SJCRH30 (cell line): ENCODE data around the gene PREX1. TPM values are rescaled to one million over a fixed set of nuclear protein-coding genes. Genes with fewer than 3 reads are reported as not detected.
"Not testable (repeated sequence)": the region's sequence is repeated elsewhere in the genome, so short reads cannot be mapped to it uniquely, and the experiment has no call there.

Experiments
- DNase-seq, 2 experiments: peaks; one replicate each; pipeline ENCODE4 v3.0.0-alpha.2; 2015 to 2020
- H3K27ac ChIP-seq: fragments of 250-450 bp; sonication (Bioruptor Pico); 2 replicates; pipeline ENCODE4 v1.5.1; 2020; ENCODE audit warnings: mild to moderate bottlenecking, moderate library complexity
- H3K27me3 ChIP-seq: fragments of 250-450 bp; sonication (Bioruptor Pico); 2 replicates; pipeline ENCODE4 v1.5.1; 2020; ENCODE audit warnings: mild to moderate bottlenecking, moderate library complexity
- H3K36me3 ChIP-seq: fragments of 250-450 bp; sonication (Bioruptor Pico); 2 replicates; pipeline ENCODE4 v1.5.1; 2020; ENCODE audit warnings: mild to moderate bottlenecking, moderate library complexity
- H3K4me1 ChIP-seq: fragments of 250-450 bp; sonication (Bioruptor Pico); 2 replicates; pipeline ENCODE4 v1.5.1; 2020; ENCODE audit warnings: mild to moderate bottlenecking, moderate library complexity
- H3K4me3 ChIP-seq: fragments of 250-450 bp; sonication (Bioruptor Pico); 2 replicates; pipeline ENCODE4 v1.5.1; 2020; ENCODE audit warnings: mild to moderate bottlenecking, moderate library complexity
- H3K9me3 ChIP-seq: fragments of 250-450 bp; sonication (Bioruptor Pico); replicated peaks from 2 replicates; pipeline ENCODE4 v1.5.1; 2020; ENCODE audit warnings: mild to moderate bottlenecking, moderate library complexity
- total RNA-seq: library from RNA; depleted of rRNA; stranded (reverse); fragments of >200 nt; shearing (Covaris generic); gene quantifications from 2 replicates; pipeline ENCODE4 v1.2.3, GENCODE V29; 2014; rRNA removed

PREX1 gene
- total RNA-seq: 88.9 and 92.8 TPM in 2 replicates

DNA sequence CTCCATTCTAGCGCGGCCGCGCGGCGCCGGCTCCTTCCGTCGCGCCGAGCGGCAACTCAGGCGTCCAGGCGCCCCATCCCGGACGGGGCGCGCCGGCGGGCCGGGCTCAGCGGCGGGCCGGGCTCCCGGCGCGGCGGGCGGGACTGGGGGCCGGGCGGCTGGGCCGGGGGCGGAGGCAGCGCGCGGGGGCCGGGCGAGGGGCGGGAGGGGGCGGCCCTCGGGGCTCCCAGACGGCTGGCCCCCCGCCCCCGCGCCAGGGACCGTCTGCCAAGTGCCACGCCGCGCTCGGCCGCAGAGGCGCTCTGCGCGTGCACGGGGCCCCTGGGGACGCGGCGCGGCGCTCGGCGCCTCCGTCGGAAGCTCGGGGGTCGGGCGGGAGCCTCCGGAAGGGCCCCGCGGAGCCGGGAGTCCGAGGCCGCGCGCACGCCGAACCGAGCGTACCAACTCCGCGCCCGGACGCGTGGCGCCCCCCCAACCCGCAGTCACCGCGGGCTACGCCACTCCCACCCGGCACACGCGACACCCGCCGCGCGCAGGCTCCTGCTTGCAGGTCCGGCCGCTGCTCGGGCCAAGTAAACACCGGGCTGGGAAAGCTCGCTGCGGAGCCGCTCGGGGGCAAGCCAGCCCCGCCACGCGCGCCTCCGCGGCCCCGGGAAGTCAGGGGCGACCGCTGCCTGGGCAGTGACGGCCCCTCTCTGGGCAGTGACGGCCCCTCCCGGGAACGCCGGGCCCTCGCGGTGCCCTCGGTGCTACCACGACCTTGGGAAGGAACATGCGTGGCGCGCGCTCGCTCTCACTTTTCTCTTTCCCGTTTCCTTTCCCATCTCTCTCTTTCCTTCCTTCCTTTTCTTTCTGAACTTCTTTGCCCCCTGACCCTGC, at the start of gene PREX1:
Gene PREX1, minus strand, starts transcription at position 145 of the 879 bp plus-strand sequence. Its CDS starts 139 bp downstream, at position 6.
- DNase-seq: peak; percentile 92 to 95
- no peaks in the 10 kb centered on the region for H3K36me3 ChIP-seq
- H3K27ac ChIP-seq: peak within 1 kb of the TSS; percentile 73
- H3K4me3 ChIP-seq: peak within 1 kb of the TSS; percentile 97
- H3K9me3 ChIP-seq: no peaks in the 10 kb centered on the region
- no peaks in the 10 kb centered on the region for H3K27me3 ChIP-seq
- peaks cover 37% of the 10 kb centered on the region for H3K4me1 ChIP-seq

- Histone ChIP-seq H3K27me3 (no peaks in the 10 kb centered on the region), H3K4me1 (peaks cover 24% of the 10 kb centered on the region), H3K36me3 (no peaks in the 10 kb centered on the region), H3K27ac (no peak overlapping the region), H3K4me3 (no peak overlapping the region), H3K9me3 (no peaks in the 10 kb centered on the region)
- no peak for DNase-seq
Observed at GRCh38 chr20:48877304-48877703, 49.5 kb upstream of the PREX1 start.

DNA sequence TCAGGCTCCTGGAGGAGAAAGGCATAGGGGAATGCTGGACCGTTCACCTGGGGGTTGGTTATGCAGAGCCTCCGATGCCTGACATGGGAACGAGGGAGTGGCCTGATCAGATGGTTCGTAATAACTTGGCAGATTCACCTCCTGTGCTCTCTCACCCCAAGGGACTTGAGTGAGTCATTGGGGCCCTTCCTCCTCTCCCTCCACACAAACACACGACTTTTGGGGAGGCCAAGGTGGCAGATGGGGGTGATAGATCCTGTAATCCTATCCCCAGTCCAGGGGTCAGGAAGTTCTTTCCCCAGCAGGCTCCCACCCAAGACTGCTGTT, 48.1 kb upstream of the PREX1 start:
- DNase-seq: peak in 1 of 2 experiments; percentile 34
- Histone ChIP-seq H3K36me3 (no peaks in the 10 kb centered on the region), H3K9me3 (no peaks in the 10 kb centered on the region), H3K4me1 (peaks cover 24% of the 10 kb centered on the region), H3K4me3 (no peak overlapping the region), H3K27ac (no peak overlapping the region), H3K27me3 (no peaks in the 10 kb centered on the region)

DNA sequence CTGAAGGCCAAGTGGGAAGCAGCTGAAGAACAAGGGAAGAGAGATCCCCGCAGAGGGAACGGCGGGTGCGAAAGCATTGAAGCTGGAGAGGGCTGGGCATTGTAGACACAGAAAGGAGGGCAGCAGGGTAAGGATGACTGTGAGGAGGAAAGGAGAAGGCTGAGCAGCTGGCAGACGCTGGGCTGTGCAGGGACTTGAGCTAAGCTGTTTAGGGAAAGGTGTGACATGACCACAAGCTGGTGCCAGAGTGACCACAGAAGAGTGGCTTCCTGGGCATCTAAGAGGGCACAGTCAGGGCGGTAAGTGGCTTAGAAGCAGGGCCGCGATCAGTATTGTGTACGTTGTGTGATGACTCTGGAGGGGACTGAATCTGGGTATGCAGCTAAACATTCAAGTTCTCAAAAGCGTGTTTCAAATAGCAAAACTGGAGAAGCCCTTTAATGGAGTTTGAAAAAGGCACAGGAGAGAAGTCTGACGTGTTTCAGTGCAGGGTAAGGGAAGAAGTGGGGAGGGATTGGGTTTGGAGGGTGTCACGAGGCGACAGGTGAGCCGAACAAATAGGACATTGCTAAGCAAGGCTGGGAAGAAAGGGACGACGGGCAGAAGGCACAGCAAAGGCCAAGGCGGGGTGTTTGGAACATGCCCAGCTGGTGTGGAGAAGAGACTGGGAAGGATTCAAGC, 47.6 kb upstream of the PREX1 start:
- no peaks in the 10 kb centered on the region for H3K9me3 ChIP-seq
- H3K27me3 ChIP-seq: no peaks in the 10 kb centered on the region
- no peak overlapping the region for H3K27ac ChIP-seq
- no peak overlapping the region for H3K4me3 ChIP-seq
- peaks cover 25% of the 10 kb centered on the region for H3K4me1 ChIP-seq
- no peaks in the 10 kb centered on the region for H3K36me3 ChIP-seq
- no peak for DNase-seq

- not testable (repeated sequence) for H3K27me3 ChIP-seq, H3K4me3 ChIP-seq, H3K27ac ChIP-seq, H3K36me3 ChIP-seq, DNase-seq, H3K9me3 ChIP-seq
- peaks cover 20% of the 10 kb centered on the region for H3K4me1 ChIP-seq
Observed at GRCh38 chr20:48869442-48869841, 41.6 kb upstream of the PREX1 start.

DNA sequence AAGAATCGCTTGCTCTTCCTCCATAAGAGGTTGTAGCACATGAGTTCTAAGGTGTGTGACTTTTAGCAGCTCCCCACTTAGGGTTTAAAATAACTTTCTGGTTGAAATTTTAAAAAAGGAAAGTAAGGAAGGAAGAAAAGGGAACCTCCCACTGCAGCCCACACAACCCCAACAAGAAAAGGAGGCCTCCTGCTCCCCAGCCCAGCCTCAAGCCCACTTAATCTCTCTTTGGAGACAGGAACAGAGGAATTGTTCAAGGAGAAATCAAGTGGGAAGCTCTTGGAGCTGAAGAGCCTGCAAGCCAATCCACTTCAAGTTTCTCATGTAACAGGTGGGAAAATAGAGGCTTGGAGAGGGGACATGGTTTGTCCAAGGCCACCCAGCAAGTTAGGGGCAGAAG, 39.1 kb upstream of the PREX1 start:
- DNase-seq: peak; percentile 27 to 75
- Histone ChIP-seq H3K4me1 (peaks cover 22% of the 10 kb centered on the region), H3K9me3 (0 out of 2 replicates have a peak, but pooled peaks cover 3% of the 10 kb centered on the region), H3K27me3 (no peaks in the 10 kb centered on the region), H3K36me3 (no peaks in the 10 kb centered on the region), H3K4me3 (no peak overlapping the region), H3K27ac (no peak overlapping the region)

DNA sequence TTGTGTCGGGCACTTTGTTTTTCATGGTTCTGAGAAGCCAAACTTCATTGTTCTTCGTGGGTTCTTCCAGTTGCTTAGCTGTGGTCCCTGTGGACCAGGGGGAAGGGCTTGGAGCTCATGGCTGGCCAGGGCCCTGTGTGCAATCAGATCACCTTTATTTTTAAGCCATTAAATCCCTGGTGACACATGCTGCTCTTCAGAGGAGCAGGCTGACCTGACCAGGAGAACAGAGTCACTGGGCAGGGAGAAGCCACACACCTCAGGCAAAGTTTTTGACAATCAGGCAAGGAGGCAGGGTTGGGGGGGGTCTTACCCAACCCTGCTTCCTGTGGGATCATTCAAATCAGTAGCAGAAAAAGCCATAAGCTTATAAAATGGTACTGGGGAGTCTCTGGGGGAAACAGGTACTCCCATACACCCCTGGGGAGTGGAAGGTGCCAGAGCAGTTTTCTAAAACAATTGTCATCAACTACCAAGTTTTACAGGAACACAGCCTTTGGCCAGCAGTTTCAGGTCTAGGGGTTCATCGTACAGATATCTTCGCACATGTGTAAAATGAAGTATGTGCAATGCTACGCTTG, 37.0 kb upstream of the PREX1 start:
- DNase-seq: peak in 1 of 2 experiments; percentile 41
- Histone ChIP-seq H3K4me3 (no peak overlapping the region), H3K27me3 (no peaks in the 10 kb centered on the region)

DNA sequence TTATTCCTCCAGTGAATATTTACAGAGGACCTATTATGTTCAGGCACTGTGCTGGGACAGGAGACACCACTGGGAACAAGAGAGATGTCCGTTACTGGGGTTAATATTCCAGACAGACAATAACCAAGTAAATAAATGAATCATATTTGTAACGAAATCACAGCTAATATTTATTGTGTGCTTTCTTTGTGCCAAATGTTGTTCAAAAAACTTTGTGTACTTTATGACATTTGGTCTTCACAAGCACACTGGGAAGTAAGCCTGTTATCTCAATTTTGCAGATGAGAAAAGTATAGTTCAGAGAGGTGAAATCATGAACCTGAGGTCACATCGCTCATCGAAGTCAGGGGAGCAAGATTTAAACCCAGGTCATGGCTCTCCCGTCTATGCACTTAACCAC, 36.5 kb upstream of the PREX1 start:
- H3K36me3 ChIP-seq: no peaks in the 10 kb centered on the region
- DNase-seq: no peak
- H3K27me3 ChIP-seq: no peaks in the 10 kb centered on the region
- no peaks in the 10 kb centered on the region for H3K9me3 ChIP-seq
- H3K27ac ChIP-seq: no peak overlapping the region
- H3K4me1 ChIP-seq: peaks cover 22% of the 10 kb centered on the region
- H3K4me3 ChIP-seq: no peak overlapping the region

More for the DNA sequence above, 37.0 kb upstream of the PREX1 start:
- Histone ChIP-seq H3K27ac (no peak overlapping the region), H3K4me1 (peaks cover 16% of the 10 kb centered on the region), H3K9me3 (0 out of 2 replicates have a peak, but pooled peaks cover 3% of the 10 kb centered on the region), H3K36me3 (no peaks in the 10 kb centered on the region)

DNA sequence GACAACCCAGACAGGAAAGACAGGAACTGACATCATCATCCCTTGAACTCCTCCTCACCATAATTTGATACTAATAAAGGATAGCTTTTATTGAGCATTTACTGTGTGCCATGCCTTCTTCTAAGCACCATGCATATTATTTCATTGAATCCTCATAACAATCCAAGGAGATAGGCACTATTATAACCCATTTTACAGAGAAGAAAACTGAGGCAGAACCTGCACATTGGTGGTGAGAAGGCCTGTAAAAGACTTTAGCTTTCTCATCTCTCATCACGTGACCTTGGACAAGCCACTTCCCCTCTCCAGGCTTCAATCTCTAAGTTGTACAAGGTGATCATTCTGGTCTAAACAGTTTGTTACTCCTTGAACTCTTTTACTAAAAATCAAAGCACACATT, 34.5 kb upstream of the PREX1 start:
- no peak overlapping the region for H3K4me3 ChIP-seq
- no peak overlapping the region for H3K27ac ChIP-seq
- no peak for DNase-seq
- H3K36me3 ChIP-seq: no peaks in the 10 kb centered on the region
- no peaks in the 10 kb centered on the region for H3K27me3 ChIP-seq
- H3K9me3 ChIP-seq: no peaks in the 10 kb centered on the region
- H3K4me1 ChIP-seq: peaks cover 25% of the 10 kb centered on the region

- Histone ChIP-seq H3K9me3 (no peaks in the 10 kb centered on the region), H3K36me3 (no peaks in the 10 kb centered on the region)
Observed at GRCh38 chr20:48861444-48861843, 33.6 kb upstream of the PREX1 start.

GRCh38 chr20:48858075-48858790, 30.4 kb upstream of the PREX1 start:
- H3K4me3 ChIP-seq: no peak overlapping the region
- no peaks in the 10 kb centered on the region for H3K27me3 ChIP-seq
- H3K27ac ChIP-seq: no peak overlapping the region
- H3K4me1 ChIP-seq: peaks cover 26% of the 10 kb centered on the region
- DNase-seq: no peak
- H3K9me3 ChIP-seq: no peaks in the 10 kb centered on the region
- H3K36me3 ChIP-seq: no peaks in the 10 kb centered on the region

More at GRCh38 chr20:48861444-48861843, 33.6 kb upstream of the PREX1 start:
- Histone ChIP-seq H3K27ac (no peak overlapping the region), H3K4me3 (no peak overlapping the region), H3K4me1 (peaks cover 20% of the 10 kb centered on the region), H3K27me3 (no peaks in the 10 kb centered on the region)
- no peak for DNase-seq

GRCh38 chr20:48856130-48856529, 28.3 kb upstream of the PREX1 start:
- Histone ChIP-seq H3K27me3 (no peaks in the 10 kb centered on the region), H3K36me3 (no peaks in the 10 kb centered on the region), H3K4me3 (no peak overlapping the region), H3K9me3 (no peaks in the 10 kb centered on the region), H3K27ac (no peak overlapping the region), H3K4me1 (peaks cover 26% of the 10 kb centered on the region)
- no peak for DNase-seq

DNA sequence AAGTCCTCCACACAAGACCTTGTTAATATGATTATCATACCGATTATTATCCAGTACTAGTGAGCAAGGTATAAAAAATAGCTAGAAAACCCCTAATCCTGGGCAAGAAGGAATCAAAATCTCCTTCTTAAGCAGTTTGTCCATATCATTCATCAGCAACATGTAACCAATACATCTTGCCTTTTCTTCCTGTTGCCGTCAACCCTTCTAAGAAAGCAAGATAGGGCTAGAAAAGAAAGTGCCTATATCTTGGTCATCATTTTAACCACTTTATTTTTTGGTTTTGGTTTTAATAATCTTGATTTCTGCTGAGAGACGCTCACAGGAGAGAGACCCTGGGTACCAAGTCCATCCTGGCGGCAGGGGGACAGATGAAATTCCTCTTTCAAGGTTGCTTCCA, 27.2 kb upstream of the PREX1 start:
- Histone ChIP-seq H3K27ac (no peak overlapping the region), H3K4me3 (no peak overlapping the region), H3K4me1 (peaks cover 26% of the 10 kb centered on the region), H3K36me3 (no peaks in the 10 kb centered on the region), H3K27me3 (no peaks in the 10 kb centered on the region), H3K9me3 (no peaks in the 10 kb centered on the region)
- no peak for DNase-seq

DNA sequence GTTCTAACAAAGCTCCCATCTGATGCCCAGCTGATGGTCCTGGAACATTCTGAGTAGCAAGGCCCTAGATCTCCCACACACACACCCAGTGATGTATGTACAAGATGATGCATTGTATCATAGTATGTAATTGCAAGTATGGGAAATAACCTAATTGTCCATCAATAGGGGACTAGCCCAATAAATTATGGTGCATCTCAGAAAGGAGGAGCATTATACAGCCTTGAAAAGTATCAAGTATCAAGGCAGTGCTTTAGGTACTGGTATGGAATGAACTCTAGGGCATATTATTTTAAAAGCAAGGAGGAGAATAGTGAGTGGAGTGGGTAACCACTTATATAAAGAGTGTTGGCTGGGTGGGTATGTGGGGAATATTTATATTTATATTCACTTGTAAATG, 24.8 kb upstream of the PREX1 start:
- no peaks in the 10 kb centered on the region for H3K36me3 ChIP-seq
- H3K9me3 ChIP-seq: no peaks in the 10 kb centered on the region

More for the DNA sequence above, 24.8 kb upstream of the PREX1 start:
- no peaks in the 10 kb centered on the region for H3K27me3 ChIP-seq
- DNase-seq: no peak
- H3K27ac ChIP-seq: no peak overlapping the region
- no peak overlapping the region for H3K4me3 ChIP-seq
- H3K4me1 ChIP-seq: peaks cover 18% of the 10 kb centered on the region
